ENCODE results near the gene NATD1.
A peak's percentile ranks its signal among the peaks of the same experiment; 100 is the strongest.

Gene NATD1

GRCh38 chr17:21283482-21284318, 30.5 kb upstream of the NATD1 start:
- peaks cover 4 to 76% (median 52%) of the 10 kb centered on the region in 4 donors for H3K4me1 ChIP-seq

GRCh38 chr17:21282850-21283249, 29.6 kb upstream of the NATD1 start:
- H3K4me1 ChIP-seq, result peaks cover 4 to 69% (median 44%) of the 10 kb centered on the region in 4 donors
- H3K27ac ChIP-seq, result peak overlapping the region; percentile 86 to 97
- no peak for TF ChIP-seq CTCF (IDR thresholded peaks at IDR 0.05)
- no peak overlapping the region for H3K4me3 ChIP-seq
- no peaks in the 10 kb centered on the region for H3K27me3 ChIP-seq
- DNase-seq, result no peak
- intact Hi-C loops (cut with DNase I; ENCODE audit: low total_unique reads), result loop anchor here (10.0 kb wide), 2 partner anchors 172 to 238 kb away; partner anchors contain the start of gene USP22
- no peaks in the 10 kb centered on the region for H3K36me3 ChIP-seq
- H3K9me3 ChIP-seq, result no peaks in the 10 kb centered on the region

More at GRCh38 chr17:21283482-21284318, 30.5 kb upstream of the NATD1 start:
- intact Hi-C loops (cut with DNase I; ENCODE audit: low total_unique reads), result loop anchor here (10.0 kb wide), 2 partner anchors 171 to 239 kb away; partner anchors contain the start of gene USP22
- no peaks in the 10 kb centered on the region for H3K36me3 ChIP-seq
- TF ChIP-seq CTCF (IDR thresholded peaks at IDR 0.05), result no peak
- DNase-seq, result peak; percentile 45 to 87
- H3K9me3 ChIP-seq, result no peaks in the 10 kb centered on the region
- H3K4me3 ChIP-seq, result peak overlapping the region; percentile 63 to 97
- peak overlapping the region; percentile 86 to 97 for H3K27ac ChIP-seq
- no peaks in the 10 kb centered on the region for H3K27me3 ChIP-seq

- H3K27me3 ChIP-seq, result no peaks in the 10 kb centered on the region
- H3K9me3 ChIP-seq, result no peaks in the 10 kb centered on the region
- peaks cover 3 to 63% (median 39%) of the 10 kb centered on the region in 4 donors for H3K4me1 ChIP-seq
- intact Hi-C loops (cut with DNase I; ENCODE audit: low total_unique reads), result loop anchor here (10.0 kb wide), 2 partner anchors 173 to 237 kb away; partner anchors contain the start of gene USP22
- TF ChIP-seq CTCF (IDR thresholded peaks at IDR 0.05), result no peak
- peak; percentile 78 to 93 for DNase-seq
- H3K27ac ChIP-seq, result peak overlapping the region; percentile 86 to 97
- H3K36me3 ChIP-seq, result no peaks in the 10 kb centered on the region
- H3K4me3 ChIP-seq, result no peak overlapping the region
These were observed 29.0 kb upstream of the NATD1 start for GRCh38 chr17:21282231-21282630.

GRCh38 chr17:21280081-21280518, 26.9 kb upstream of the NATD1 start:
- Histone ChIP-seq H3K27me3 (no peaks in the 10 kb centered on the region), H3K4me3 (no peak overlapping the region), H3K4me1 (peaks cover 0 to 55% (median 41%) of the 10 kb centered on the region in 4 donors), H3K9me3 (no peaks in the 10 kb centered on the region), H3K36me3 (no peaks in the 10 kb centered on the region), H3K27ac (peak overlapping the region in 1 of 2 donors; percentile 97)
- TF ChIP-seq CTCF (IDR thresholded peaks at IDR 0.05), result peak; percentile 97 to 99
- peak; percentile 86 to 91 for DNase-seq
- intact Hi-C loops (cut with DNase I; ENCODE audit: low total_unique reads), result loop anchor here (1.0 to 10.0 kb wide), 3 partner anchors 40 to 235 kb away; partner anchors contain the start of gene USP22

- no peaks in the 10 kb centered on the region for H3K27me3 ChIP-seq
- H3K4me1 ChIP-seq, result peaks cover 0 to 60% (median 44%) of the 10 kb centered on the region in 4 donors
- intact Hi-C loops (cut with DNase I; ENCODE audit: low total_unique reads), result loop anchor here (5.0 to 10.0 kb wide), 3 partner anchors 33 to 233 kb away; partner anchors contain the start of gene DHRS7B
- H3K27ac ChIP-seq, result no peak overlapping the region
- TF ChIP-seq CTCF (IDR thresholded peaks at IDR 0.05), result no peak
- no peaks in the 10 kb centered on the region for H3K9me3 ChIP-seq
- no peak overlapping the region for H3K4me3 ChIP-seq
- DNase-seq, result no peak
- no peaks in the 10 kb centered on the region for H3K36me3 ChIP-seq
These were observed 26.4 kb upstream of the NATD1 start for GRCh38 chr17:21279582-21279981.
